DMS114 treated with DMSO at 0.1 percent for 48 hours (cell line): ENCODE results near the gene KPTN.

ENCODE experiments used
- DNase-seq: peaks from one replicate; lab custom pipeline; 2025; ENCODE audit not compliant: unreplicated experiment; lab: John Stamatoyannopoulos, UW

Gene KPTN

DNA sequence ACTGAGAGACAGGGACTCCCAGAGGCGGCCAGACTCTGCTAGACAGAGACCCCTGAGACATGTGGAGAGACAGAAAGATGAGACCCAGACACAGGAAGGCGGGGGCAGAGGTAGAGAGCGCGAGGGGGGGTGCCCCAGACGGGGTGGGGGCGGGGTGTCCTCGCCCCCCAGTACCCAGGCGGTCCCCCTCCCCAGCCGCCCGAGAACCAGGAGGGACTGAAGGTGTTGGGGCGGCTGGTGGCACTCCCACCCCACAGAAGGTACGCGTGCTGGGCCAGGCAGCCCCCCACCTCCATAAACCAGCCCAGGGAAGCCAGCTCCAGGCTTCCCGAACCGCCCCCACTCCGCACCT, 12.7 kb downstream of the KPTN start:
- DNase-seq, result no peak

DNA sequence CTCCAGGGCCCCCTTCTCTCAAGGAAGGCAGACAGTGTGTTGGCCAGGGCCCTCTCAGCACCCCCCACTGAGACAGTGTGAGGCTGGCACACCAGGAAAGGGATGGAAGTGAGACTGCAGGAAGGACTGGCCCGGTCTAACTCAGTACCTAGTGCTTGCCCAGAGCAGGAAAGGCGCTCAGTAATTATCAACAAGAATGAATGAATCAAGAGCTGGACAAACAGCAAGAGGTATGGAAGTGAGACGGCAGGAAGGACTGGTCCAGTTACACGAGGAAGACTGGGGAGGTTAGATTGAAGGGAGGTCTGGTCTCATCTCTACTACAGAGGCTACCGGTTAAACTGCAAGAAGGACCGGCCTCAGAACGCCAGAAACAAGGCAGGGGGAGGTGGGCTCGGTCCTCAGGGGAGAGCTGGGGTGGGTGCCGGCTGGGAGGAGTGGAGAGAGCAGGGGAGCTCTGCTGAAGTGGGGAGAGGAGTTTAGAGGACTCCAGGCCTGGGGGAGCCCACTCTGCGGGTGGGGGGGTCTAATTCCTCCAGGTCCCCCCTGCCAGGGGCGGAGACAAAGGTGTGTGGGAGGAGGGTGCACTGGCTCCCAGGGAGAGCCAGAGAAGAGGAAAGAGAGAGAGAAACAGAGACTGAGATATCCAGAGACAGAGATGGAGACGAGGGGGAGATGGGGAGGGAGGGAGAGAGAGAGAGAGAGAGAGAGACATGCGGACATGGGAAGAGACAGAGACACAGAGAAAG, 13.4 kb downstream of the KPTN start:
- no peak for DNase-seq

DNA sequence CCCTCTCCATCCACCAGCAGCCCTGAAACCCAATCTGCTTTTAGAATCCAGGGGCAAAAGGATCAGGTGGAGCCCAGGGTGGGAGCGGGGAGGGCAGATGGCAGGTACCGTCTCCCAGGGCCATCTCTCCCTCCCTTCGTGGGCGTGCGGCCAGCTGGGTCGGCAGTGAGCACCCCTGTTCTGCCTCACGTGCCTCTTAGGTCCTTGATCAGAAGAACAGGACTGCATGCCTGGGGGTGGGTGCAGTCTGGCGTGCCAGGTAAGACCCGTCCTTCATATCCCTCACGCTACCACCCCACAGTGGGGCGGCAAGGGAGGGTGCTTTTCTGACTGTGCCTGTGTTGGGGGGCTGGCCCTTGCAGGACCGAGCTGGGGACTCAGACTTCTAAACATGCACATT, 14.3 kb downstream of the KPTN start:
- no peak for DNase-seq

GRCh38 chr19:47469363-47469700, 14.7 kb downstream of the KPTN start:
- no peak for DNase-seq

- no peak for DNase-seq
Observed at GRCh38 chr19:47467914-47468313, 16.1 kb downstream of the KPTN start.

DNA sequence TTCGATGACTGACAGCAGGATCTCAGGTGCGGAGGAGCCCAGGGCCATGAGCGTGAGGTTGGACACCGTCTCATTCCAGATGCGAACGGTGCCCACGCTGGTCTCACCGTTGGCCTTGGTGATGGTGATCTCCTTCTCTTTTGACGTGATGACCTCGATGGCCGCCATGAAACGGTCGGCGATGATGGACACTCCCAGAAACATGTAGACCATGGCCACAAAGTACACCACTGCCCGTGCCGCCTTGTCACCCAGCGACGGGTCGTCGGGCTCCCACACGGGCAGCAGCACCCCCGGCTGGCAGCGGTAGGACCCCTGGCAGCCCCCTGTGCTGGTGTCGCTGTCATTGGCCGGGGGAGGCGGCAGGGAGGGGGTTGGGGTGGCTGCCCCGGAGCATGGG, 18.1 kb downstream of the KPTN start:
- DNase-seq, result no peak

DNA sequence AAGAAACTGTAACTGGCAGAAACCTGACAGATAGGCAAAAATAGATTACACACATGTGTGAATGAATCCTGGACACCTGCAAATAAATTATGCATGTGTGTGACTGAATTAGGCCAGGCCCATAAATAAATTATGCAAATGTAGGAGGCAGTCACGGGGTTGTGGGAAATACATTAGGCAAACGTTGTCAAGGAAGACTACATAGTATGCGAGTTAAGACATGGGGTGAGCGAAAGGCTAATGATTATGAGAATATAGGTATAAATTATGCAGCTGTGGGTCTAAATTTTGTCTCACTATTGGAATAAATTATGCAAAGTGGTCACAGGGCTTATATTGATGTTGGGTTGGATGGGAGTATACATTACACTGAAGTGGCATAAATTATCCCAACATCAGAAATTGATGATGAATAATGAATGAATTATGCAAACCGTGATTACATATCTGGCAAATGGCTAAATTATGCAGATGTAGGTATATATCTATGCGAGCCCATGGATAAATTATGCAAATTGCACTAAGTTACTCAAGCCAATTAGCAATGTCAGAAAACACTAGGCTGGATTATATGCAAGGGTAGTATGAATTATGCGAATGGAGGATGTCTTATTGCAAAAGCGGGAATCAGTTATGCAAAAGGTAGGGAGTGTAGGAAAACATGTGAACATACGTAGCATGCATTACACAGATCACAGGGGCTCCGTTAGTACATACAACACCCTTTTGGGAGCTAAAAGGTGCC, 19.2 kb downstream of the KPTN start:
- no peak for DNase-seq

DNA sequence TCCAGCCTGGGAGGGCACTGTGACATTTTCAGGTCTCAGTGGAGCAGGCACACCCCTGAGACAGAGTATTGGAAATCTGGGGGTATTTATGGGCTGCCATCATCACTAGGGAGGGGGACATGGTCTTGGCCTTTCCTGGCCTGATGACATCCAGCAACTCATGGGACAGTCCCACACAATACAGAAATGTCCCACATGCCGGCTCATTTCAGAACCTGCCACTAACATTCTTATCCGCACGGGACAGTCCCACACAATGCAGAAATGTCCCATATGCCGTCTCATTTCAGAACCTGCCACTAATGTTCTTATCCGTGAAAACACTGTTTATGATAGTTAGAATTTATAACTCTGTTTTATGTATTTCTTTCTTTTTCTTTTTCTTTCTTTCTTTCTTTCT, 22.1 kb downstream of the KPTN start:
- DNase-seq, result no peak

GRCh38 chr19:47459477-47459876, 24.5 kb downstream of the KPTN start:
- no peak for DNase-seq

- no peak for DNase-seq
Observed at GRCh38 chr19:47458672-47459071, 25.3 kb downstream of the KPTN start.

DNA sequence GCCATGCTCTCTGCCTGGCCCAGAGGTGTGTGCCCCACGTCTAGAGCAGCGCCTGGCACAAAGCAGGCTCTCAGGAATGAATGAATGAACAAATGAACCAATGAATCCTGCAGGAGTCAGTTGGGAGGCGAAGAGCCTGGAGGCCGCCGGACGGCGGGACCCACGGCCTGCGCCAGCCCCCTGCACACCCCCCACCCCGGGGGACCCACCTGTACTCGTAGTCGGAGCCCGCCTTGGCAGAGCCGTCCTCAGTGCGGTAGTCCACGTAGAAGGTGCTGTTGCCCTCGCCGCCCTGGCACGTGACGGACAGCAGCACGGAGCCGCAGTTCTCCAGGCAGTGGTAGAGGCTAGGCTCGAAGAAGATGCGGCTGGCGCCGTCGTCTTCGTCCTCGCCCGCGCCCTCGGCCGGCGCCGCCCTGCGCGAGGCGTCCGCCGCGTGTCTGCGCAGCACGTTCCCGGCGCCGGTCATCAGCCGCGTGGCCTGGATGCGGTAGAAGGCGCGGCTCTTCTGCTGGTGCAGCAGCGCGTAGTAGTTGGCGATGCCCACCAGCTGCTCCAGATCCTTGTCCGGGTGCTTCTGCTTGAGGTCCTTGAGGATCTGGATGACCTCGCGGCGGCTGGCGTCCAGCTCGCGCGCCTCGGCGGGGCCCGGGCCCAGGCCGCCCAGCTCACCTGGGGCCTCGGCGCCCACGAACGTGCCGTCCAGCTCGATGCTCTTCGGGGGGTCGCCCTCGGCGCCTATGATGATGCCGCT, 27.1 kb downstream of the KPTN start:
- no peak for DNase-seq

GRCh38 chr19:47450478-47450877, 33.5 kb downstream of the KPTN start:
- no peak for DNase-seq

DNA sequence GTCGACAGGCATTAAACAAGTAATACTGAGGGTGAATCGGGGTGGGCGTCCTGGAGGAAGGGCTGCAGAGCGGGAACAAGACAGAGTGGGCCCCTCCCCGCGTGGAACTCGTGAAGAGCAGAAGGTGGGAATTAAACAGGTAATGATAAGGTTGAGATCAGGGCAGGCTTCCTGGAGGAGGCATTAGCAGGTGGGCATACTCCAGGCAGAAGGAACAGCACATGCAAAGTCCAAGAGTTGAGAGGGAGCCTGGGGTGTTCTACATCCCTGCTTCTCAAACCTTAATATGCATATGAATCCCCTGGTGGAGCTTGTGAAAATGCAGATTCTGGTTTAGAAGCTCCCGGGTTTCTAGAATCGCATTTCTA, 35.7 kb downstream of the KPTN start:
- DNase-seq, result no peak

DNA sequence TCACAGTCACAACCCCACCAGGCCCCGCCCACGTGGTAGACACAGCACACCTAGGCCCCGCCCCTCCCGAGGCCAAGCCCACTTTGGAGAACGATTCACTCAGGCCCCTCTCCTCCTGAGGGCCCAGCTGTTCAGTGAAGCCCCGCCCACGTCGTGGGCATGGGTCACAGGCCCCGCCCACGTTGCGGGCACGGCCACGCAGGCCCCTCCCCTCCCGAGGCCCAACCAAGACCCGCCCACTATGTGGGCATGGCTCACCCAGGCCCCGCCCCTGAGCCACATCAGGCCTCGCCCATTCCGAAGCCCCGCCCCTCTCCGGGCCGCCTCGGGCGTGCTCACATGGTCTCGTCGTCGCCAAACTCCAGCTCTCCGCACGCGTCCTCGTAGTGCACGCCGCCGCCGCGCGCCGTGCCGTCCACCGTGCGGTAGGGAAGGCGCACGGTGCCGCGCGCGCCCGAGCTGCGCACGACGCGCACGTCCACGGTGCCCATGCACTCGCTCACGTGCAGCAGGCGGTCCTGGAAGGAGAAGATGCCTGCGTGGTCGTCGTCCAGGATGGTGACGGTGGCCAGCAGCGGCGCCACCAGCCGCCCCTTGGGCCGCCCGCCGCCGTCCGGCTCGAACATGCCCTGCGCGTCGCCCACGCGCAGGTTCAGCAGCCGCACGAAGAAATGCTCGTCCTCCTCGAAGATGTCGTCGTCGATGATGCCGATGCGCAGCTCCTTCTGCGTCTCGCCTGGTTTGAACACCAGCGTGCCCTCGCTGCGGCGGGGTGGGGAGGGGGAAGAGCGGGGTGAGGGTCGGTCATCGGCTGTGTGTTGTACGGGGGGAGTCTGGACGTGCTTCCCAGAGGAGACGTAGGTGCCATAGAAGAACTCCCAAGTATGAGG, 36.3 kb downstream of the KPTN start:
- no peak for DNase-seq

GRCh38 chr19:47446534-47447469, 37.2 kb downstream of the KPTN start:
- no peak for DNase-seq

- DNase-seq, result no peak
Observed at GRCh38 chr19:47445937-47446402, 38.0 kb downstream of the KPTN start.

GRCh38 chr19:47445527-47445926, 38.5 kb downstream of the KPTN start:
- no peak for DNase-seq

DNA sequence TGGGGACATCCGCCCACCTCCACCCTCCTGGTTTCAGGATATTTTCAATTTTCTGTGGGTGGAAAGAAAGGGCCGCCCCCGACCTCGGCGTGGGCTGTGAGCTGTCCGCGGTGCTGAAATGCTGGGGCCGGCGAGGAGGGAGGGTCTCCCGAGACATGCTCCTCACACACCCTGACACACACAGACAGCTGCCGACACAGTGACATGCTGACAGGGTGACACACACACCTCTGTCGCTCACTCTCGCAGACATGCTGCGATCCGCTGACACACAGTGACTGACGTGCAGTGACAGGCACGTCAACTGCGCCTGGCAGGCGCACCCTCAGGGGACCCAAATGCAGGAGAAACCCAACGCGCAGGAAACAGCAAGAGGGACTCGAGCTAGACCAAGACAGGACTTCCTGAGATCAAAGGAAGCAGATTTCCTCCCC, 39.6 kb downstream of the KPTN start:
- no peak for DNase-seq

GRCh38 chr19:47443331-47443730, 40.7 kb downstream of the KPTN start:
- no peak for DNase-seq

GRCh38 chr19:47438793-47439220, 45.2 kb downstream of the KPTN start:
- no peak for DNase-seq
